PFSK-1 (cell line): ENCODE measurements around the gene RPS5.
A peak's percentile ranks its signal among the peaks of the same experiment; 100 is the strongest.

Experiments
- FOXP2 ChIP-seq: optimal IDR thresholded peaks from 2 replicates; pipeline ENCODE3; 2011; ENCODE audit warnings: borderline replicate concordance, control low read depth, inconsistent platforms; ENCODE audit not compliant: insufficient read depth; ENCODE audit errors: extremely low read length, extremely low read depth
- POLR2AphosphoS5 ChIP-seq: IDR thresholded peaks from 2 replicates; pipeline ENCODE4 v1.6.1; 2012; ENCODE audit warnings: low read depth, mild to moderate bottlenecking, control low read depth, low read length, moderate library complexity
- SIN3A ChIP-seq: IDR thresholded peaks from 2 replicates; pipeline ENCODE4 v1.6.1; 2012; ENCODE audit warnings: mild to moderate bottlenecking, low read length, moderate library complexity, borderline replicate concordance; ENCODE audit not compliant: insufficient read depth
- TAF1 ChIP-seq: IDR thresholded peaks from 2 replicates; pipeline ENCODE4 v1.6.1; 2012; ENCODE audit warnings: low read length, control low read depth, borderline replicate concordance; ENCODE audit not compliant: insufficient read depth
- TF ChIP-seq, protein P1 (sequence below), 2 experiments: IDR thresholded peaks; 2 replicates each; pipeline versions ENCODE4 v1.6.1 to v1.8.0; 2011 to 2012; ENCODE audit warnings: low read depth in 2 of 2, low read length in 2 of 2, control low read depth in 1 of 2, inconsistent platforms in 1 of 2, mild to moderate bottlenecking in 1 of 2, moderate library complexity in 1 of 2; ENCODE audit not compliant: insufficient read depth in 1 of 2

Gene RPS5

DNA sequence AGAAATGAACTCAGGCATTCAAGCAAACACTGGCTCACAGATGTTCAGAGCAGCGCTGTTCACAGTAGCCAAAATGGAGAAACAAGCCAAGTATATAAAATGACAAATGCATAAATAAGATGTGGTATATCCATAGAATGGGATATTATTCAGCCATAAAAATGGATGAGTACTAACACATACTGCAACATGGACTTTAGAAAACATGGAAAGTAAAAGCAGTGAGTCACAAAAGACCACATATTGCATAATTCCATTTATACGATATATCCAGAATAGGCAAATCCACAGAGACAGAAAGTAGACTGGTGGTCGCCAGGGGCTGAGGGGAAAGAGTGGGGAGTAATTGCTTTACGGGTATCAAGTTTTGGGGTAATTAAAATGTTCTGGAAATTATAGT is 12.9 kb upstream of the RPS5 start:
- TF ChIP-seq, protein P1, sequence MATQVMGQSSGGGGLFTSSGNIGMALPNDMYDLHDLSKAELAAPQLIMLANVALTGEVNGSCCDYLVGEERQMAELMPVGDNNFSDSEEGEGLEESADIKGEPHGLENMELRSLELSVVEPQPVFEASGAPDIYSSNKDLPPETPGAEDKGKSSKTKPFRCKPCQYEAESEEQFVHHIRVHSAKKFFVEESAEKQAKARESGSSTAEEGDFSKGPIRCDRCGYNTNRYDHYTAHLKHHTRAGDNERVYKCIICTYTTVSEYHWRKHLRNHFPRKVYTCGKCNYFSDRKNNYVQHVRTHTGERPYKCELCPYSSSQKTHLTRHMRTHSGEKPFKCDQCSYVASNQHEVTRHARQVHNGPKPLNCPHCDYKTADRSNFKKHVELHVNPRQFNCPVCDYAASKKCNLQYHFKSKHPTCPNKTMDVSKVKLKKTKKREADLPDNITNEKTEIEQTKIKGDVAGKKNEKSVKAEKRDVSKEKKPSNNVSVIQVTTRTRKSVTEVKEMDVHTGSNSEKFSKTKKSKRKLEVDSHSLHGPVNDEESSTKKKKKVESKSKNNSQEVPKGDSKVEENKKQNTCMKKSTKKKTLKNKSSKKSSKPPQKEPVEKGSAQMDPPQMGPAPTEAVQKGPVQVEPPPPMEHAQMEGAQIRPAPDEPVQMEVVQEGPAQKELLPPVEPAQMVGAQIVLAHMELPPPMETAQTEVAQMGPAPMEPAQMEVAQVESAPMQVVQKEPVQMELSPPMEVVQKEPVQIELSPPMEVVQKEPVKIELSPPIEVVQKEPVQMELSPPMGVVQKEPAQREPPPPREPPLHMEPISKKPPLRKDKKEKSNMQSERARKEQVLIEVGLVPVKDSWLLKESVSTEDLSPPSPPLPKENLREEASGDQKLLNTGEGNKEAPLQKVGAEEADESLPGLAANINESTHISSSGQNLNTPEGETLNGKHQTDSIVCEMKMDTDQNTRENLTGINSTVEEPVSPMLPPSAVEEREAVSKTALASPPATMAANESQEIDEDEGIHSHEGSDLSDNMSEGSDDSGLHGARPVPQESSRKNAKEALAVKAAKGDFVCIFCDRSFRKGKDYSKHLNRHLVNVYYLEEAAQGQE (IDR thresholded peaks at IDR 0.05; ENCODE audit: insufficient read depth in 1 of 2, low read depth in 2 of 2, low read length in 2 of 2), result no peak
- TF ChIP-seq SIN3A (no peak), FOXP2 (no peak), TAF1 (no peak), POLR2AphosphoS5 (no peak)

DNA sequence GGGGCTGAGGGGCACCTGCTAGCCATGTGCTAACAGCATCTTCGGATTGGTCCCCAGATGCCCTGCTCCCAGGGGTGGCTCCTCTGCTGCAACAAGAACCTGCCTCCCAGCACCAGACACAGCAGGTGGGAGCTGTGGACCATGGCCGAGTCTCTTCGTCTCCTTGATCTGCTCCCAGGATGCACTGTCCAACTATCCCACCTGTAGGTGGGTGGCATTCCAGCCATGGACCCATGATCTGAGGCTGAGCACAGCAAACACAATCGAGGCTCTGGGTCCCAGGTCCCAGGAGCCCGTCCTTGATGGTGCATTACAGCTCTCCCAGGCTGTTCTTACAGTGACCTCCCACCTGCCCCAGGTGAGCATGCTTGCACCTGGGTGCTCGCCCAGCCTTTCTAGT is 7.8 kb upstream of the RPS5 start:
- no peak for TF ChIP-seq TAF1
- TF ChIP-seq, protein P1 (IDR thresholded peaks at IDR 0.05; ENCODE audit: insufficient read depth in 1 of 2, low read depth in 2 of 2, low read length in 2 of 2), result no peak
- TF ChIP-seq FOXP2, result no peak

DNA sequence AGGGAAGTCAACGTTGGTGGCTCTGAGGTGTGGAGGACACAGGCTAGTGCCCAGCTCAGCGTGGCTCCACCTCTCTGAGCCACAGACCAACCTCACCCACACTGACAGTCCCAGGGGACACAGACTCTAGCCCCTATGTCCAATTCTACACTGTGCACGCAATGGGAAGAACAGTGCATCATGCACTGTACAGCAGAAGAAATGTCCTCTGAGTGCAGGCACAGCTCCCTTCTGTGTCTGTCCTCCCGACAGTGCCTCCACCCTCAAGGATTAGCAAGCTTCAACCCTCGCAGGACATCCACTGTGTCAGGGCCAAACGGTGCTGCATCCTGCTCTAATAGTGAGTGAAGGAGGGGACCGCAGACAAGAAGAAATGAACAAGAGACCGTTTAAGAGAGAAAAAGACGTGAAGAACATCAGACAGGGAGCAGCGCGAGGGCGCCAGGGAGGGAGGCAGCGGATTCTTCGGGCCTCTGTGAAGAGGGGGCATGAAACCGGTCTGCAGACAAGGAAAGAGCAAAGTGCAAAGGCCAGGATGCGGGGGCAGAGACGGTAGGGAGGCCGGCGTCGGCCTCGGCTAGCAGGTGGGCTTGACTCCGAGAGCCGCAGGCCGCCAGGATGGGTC is 6.9 kb upstream of the RPS5 start:
- TF ChIP-seq TAF1, result no peak
- no peak for TF ChIP-seq POLR2AphosphoS5
- TF ChIP-seq SIN3A, result no peak
- TF ChIP-seq, protein P1 (IDR thresholded peaks at IDR 0.05; ENCODE audit: insufficient read depth in 1 of 2, low read depth in 2 of 2, low read length in 2 of 2), result no peak
- TF ChIP-seq FOXP2, result no peak

DNA sequence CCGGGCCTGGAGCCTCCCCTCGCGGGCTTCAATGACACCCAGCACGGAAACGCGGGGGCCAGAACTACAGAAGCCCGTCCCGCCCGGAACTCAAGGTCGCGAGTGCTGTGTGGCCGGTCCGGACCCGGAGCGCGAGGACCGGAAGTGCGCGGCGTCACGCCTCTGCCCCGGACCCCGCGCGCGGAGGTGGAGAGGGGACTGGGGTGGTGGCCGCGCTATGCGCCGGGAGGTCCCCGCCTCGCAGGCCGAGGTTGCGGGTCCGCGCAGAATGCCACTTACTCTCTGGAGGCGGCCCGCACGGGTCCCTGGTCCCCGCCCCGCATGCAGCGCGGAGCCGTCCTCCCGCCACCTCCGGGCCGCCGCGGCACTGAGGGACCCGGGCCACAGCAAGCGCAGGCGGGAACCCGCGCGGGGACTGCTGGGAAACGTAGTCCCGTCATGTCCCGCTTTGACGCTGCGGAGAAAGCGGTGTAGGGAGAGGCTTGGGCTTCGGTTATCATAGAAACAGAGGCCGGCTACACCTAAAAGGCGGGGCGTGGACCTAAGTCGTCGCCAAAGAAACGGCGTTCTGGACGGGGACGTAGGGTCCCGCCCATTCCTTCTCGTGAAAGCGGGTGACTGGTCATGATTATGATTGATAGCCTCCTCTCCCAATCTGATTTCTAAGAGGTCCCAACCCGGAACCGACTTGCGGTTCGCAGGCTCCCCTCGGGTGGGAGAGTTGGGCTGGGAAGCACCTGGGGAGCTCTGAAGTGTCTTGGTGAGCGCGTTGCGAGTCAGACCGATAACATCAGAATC is 6.2 kb upstream of the RPS5 start, which contains the start of gene ZNF837:
Gene ZNF837 (minus strand): TSS at position 369 of the 798 bp plus-strand sequence. CDS start 11,698 bp downstream, outside the sequence.
- peak; percentile 93 for TF ChIP-seq POLR2AphosphoS5
- peak; percentile 91 for TF ChIP-seq FOXP2
- peak; percentile 93 for TF ChIP-seq TAF1
- TF ChIP-seq SIN3A, result peak; percentile 65; the same call in 1 of the 2 replicates
- TF ChIP-seq, protein P1 (IDR thresholded peaks at IDR 0.05; ENCODE audit: insufficient read depth in 1 of 2, low read depth in 2 of 2, low read length in 2 of 2), result peak in 1 of 2 experiments; percentile 24; a peak in 1 of 4 replicates
